Fibroblast of the aortic adventitia (primary cell): ENCODE results near the gene NELFE. TPM values are rescaled to one million over a fixed set of nuclear protein-coding genes. Genes with fewer than 3 reads are reported as not detected.
A peak's percentile ranks its signal among the peaks of the same experiment; 100 is the strongest.
"Not testable (repeated sequence)": the region's sequence is repeated elsewhere in the genome, so short reads cannot be mapped to it uniquely, and the experiment has no call there.

ENCODE experiments used
- DNase-seq: peaks from one replicate; pipeline ENCODE4 v3.0.0-alpha.2; 2010; ENCODE audit warnings: low read depth
- H3K4me3 ChIP-seq: 2 replicates; pipeline ENCODE4 v1.5.1; 2011; ENCODE audit warnings: low read depth, mild to moderate bottlenecking, control low read depth, low read length, moderate library complexity
- CTCF ChIP-seq: IDR thresholded peaks from 2 replicates; pipeline ENCODE4 v1.5.1; 2011; ENCODE audit warnings: mild to moderate bottlenecking, low read length, control low read depth, inconsistent platforms; ENCODE audit not compliant: insufficient read depth
- total RNA-seq: library from RNA; depleted of rRNA; stranded (reverse); fragments of >200 nt; gene quantifications from 2 replicates; pipeline ENCODE4 v1.2.3, GENCODE V29; 2012; ENCODE audit warnings: low replicate concordance

NELFE gene
- total RNA-seq, 1 donor, result 109 TPM

- DNase-seq, result no peak
- no peak for TF ChIP-seq CTCF
- no peak overlapping the region for H3K4me3 ChIP-seq
Observed at GRCh38 chr6:31979238-31979898, 20.6 kb upstream of the NELFE start.

GRCh38 chr6:31978831-31979230 is 20.1 kb upstream of the NELFE start:
- no peak for TF ChIP-seq CTCF
- no peak for DNase-seq
- no peak overlapping the region for H3K4me3 ChIP-seq

- no peak overlapping the region for H3K4me3 ChIP-seq
- DNase-seq, result no peak
- TF ChIP-seq CTCF, result no peak
Observed at GRCh38 chr6:31977816-31978431, 19.2 kb upstream of the NELFE start.

- H3K4me3 ChIP-seq, DNase-seq: not testable (repeated sequence)
Observed at GRCh38 chr6:31976065-31976464, 17.3 kb upstream of the NELFE start.

GRCh38 chr6:31972709-31973350 is 14.1 kb upstream of the NELFE start:
- peak overlapping the region; percentile 93 for H3K4me3 ChIP-seq
- no peak for TF ChIP-seq CTCF
- peak; percentile 59 for DNase-seq

- no peak for TF ChIP-seq CTCF
- peak within 1 kb of the TSS; percentile 93 for H3K4me3 ChIP-seq
- DNase-seq, result peak; percentile 99
Observed at GRCh38 chr6:31971993-31972708, 13.4 kb upstream of the NELFE start, which contains the start of gene DXO. DXO (minus strand) TSS chr6:31972138; CDS start chr6:31971675, 463 bp downstream.
